ENCODE measurements around the gene CFAP73.

DNA sequence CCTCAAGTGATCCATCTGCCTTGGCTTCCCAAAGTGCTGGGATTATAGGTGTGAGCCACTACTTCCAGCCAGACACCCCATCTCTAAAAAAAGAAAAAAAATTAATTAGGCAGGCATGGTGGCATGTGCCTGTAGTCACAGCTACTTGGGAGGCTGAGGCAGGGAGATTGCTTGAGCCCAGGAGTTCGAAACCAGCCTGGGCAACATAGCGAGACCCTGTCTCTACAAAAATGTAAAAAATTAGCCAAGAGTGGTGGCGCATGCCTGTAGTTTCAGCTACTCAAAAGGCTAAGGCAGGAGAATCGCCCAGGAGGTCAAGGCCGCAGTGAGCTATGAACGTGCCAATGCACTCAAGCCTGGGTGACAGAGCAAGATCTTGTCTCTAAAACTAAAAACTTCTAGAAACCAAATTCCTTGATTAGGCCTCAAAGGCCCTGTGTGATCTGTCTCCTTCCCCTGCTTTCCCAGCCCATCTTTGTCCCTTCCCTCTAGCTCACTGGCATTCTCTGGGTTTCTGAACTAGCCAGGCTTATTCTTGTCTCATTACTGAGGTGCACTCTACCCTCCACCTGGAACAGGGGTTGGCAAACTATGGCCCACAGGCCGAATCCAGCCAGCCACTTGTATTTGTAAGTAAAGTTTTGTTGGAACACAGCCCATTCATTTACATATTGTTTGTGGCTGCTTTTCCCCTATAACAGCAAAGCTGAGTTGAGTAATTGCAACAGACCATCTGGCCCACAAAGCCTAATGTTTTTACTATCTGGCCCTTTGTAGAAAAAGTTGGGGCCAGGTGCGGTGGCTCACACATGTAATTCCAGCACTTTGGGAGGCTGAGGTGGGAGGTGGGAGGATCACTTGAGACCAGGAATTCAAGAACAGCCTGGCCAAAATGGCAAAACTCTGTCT, 54.6 kb downstream of the CFAP73 start:
- TF ChIP-seq, protein P1, sequence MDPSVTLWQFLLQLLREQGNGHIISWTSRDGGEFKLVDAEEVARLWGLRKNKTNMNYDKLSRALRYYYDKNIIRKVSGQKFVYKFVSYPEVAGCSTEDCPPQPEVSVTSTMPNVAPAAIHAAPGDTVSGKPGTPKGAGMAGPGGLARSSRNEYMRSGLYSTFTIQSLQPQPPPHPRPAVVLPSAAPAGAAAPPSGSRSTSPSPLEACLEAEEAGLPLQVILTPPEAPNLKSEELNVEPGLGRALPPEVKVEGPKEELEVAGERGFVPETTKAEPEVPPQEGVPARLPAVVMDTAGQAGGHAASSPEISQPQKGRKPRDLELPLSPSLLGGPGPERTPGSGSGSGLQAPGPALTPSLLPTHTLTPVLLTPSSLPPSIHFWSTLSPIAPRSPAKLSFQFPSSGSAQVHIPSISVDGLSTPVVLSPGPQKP (IDR thresholded peaks at IDR 0.05; ENCODE audit: low read depth, low read length) = no peak
- no peak for TF ChIP-seq FOS (IDR thresholded peaks at IDR 0.05; ENCODE audit: borderline replicate concordance, extremely low read depth, insufficient read length)
- no peak for TF ChIP-seq BCL11A (IDR thresholded peaks at IDR 0.05; ENCODE audit: low read depth, low read length)
- TF ChIP-seq, protein P2, sequence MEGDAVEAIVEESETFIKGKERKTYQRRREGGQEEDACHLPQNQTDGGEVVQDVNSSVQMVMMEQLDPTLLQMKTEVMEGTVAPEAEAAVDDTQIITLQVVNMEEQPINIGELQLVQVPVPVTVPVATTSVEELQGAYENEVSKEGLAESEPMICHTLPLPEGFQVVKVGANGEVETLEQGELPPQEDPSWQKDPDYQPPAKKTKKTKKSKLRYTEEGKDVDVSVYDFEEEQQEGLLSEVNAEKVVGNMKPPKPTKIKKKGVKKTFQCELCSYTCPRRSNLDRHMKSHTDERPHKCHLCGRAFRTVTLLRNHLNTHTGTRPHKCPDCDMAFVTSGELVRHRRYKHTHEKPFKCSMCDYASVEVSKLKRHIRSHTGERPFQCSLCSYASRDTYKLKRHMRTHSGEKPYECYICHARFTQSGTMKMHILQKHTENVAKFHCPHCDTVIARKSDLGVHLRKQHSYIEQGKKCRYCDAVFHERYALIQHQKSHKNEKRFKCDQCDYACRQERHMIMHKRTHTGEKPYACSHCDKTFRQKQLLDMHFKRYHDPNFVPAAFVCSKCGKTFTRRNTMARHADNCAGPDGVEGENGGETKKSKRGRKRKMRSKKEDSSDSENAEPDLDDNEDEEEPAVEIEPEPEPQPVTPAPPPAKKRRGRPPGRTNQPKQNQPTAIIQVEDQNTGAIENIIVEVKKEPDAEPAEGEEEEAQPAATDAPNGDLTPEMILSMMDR (IDR thresholded peaks at IDR 0.05 in 2 of 3, conservative IDR thresholded peaks at IDR 0.05 in 1 of 3; ENCODE audit: control insufficient read depth in 2 of 3, extremely low read depth in 1 of 3, insufficient read depth in 1 of 3, low read depth in 3 of 3, low read length in 3 of 3) = no peak
- TF ChIP-seq ZBED1 (IDR thresholded peaks at IDR 0.05; ENCODE audit: borderline replicate concordance) = no peak
